GM10248 (cell line): ENCODE results near the gene SCYGR5.

Experiments used
- CTCF ChIA-PET: fragments of 300-600 bp; sonication (Branson Sonifier 250); formaldehyde crosslinking; extraction: SDS; loops from one replicate; lab custom pipeline; 2021; ENCODE audit warnings: antibody characterized with exemption; lab: Yijun Ruan, JAX
- POLR2A ChIA-PET: fragments of 350-650 bp; sonication (Branson Sonifier 250); formaldehyde crosslinking; extraction: SDS; loops from one replicate; lab custom pipeline; 2020; ENCODE audit warnings: antibody characterized with exemption; lab: Yijun Ruan, JAX
- DNase-seq: peaks from one replicate; pipeline ENCODE4 v3.0.0; 2012; ENCODE audit errors: extremely low spot score
- TF ChIP-seq, protein P1 (sequence below): IDR thresholded peaks from 2 replicates; pipeline ENCODE4 v1.5.1; 2012; ENCODE audit warnings: mild to moderate bottlenecking, low read depth; ENCODE audit errors: extremely low read depth, missing control alignments, control extremely low read depth

SCYGR5 gene

DNA sequence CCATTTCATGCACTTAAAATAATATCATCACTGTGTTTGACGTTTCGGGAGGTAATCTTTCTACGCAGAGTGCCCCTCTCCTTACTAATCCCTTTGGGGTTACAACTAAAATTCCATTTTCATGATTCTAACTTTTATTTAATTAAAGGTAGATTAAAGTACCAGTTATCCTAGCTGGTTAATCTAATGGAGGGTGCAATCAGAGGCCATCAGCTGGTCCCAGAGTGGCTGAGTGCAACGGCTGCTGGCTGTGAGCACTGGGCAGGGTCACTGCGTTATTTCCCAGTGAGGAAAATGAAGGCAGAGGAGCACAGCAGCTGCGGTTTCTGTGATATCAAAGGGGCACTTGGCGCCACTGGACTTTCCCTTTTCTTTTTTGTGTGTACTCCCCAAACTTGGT is 37.2 kb upstream of the SCYGR5 start:
- ChIA-PET POLR2A (no interaction called here), CTCF (interaction anchor here (2.2 to 3.7 kb wide), 3 partner anchors 10 to 29 kb away, joined by 7 to 13 read pairs (median 7); no protein-coding TSS in a partner anchor)
- TF ChIP-seq, protein P1, sequence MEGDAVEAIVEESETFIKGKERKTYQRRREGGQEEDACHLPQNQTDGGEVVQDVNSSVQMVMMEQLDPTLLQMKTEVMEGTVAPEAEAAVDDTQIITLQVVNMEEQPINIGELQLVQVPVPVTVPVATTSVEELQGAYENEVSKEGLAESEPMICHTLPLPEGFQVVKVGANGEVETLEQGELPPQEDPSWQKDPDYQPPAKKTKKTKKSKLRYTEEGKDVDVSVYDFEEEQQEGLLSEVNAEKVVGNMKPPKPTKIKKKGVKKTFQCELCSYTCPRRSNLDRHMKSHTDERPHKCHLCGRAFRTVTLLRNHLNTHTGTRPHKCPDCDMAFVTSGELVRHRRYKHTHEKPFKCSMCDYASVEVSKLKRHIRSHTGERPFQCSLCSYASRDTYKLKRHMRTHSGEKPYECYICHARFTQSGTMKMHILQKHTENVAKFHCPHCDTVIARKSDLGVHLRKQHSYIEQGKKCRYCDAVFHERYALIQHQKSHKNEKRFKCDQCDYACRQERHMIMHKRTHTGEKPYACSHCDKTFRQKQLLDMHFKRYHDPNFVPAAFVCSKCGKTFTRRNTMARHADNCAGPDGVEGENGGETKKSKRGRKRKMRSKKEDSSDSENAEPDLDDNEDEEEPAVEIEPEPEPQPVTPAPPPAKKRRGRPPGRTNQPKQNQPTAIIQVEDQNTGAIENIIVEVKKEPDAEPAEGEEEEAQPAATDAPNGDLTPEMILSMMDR: no peak
- no peak for DNase-seq

DNA sequence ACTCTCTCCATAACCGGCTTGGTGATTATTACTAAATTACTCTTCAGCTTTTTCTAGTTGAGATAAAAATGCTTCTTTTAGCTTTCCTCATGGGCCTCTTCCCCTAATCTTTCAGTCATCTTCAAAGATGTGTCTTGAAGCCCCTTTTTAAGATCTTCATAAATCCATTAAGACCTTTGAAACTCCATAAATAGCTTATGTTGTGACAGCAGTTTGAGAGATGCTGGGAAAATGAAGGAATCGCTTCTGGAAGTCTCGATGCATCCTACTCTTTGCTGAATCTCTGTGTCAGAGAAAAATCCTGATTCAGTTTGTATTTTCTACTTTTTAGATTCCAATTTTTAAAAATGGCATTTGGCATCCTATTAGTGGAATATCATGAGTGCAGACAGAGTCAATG is 36.3 kb upstream of the SCYGR5 start:
- POLR2A ChIA-PET: no interaction called here

DNA sequence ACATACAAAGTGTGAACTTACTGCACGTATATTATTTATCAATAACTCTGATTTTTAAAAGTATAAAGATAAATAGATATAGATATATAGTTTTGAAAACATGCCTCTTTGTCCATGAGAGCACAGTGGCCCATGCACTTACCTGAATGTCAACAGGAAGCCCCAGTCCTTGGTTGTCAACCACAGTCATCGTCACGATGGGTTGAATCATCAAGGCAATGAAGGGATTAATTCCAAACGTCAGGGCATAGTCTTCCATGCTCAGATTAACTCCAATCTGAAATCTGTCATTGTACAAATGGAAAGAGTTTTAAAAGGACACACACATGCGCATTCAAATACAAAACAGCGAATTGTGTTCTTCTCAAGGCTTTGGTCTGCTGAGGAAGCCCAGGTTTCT is 33.8 kb upstream of the SCYGR5 start:
- TF ChIP-seq, protein P1: no peak
- DNase-seq: no peak
- CTCF ChIA-PET: interaction anchor here (1.3 to 2.4 kb wide), 3 partner anchors 13 to 133 kb away, joined by 3 to 10 read pairs (median 4); no protein-coding TSS in a partner anchor

More for the DNA sequence above, 36.3 kb upstream of the SCYGR5 start:
- no peak for DNase-seq
- CTCF ChIA-PET: interaction anchor here (0.7 to 2.4 kb wide), 4 partner anchors 9 to 28 kb away, joined by 3 to 10 read pairs (median 3); no protein-coding TSS in a partner anchor
- TF ChIP-seq, protein P1: no peak

DNA sequence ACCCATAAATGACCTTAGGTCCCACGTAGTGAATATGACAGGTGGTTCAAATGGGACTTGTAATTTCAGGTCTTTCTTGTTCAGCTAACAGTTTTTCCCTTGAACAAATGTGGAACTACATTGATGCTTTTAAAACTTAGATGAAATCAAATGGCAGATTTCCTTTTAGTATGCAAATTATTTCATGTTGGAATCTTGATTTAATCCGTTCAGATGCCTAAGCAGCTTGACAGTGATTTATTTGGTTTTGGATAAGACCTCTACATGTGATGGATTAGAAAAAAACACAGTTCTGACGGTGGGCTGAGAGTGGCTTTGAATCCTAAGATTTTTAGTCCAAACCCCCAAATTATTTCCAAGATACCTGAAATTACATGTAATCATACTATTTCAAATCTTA is 32.4 kb upstream of the SCYGR5 start:
- ChIA-PET POLR2A (no interaction called here), CTCF (interaction anchor here (1.2 kb wide), 3 partner anchors 16 to 132 kb away, joined by 3 read pairs; no protein-coding TSS in a partner anchor)
- TF ChIP-seq, protein P1: no peak
- DNase-seq: no peak

More for the DNA sequence above, 33.8 kb upstream of the SCYGR5 start:
- POLR2A ChIA-PET: no interaction called here

DNA sequence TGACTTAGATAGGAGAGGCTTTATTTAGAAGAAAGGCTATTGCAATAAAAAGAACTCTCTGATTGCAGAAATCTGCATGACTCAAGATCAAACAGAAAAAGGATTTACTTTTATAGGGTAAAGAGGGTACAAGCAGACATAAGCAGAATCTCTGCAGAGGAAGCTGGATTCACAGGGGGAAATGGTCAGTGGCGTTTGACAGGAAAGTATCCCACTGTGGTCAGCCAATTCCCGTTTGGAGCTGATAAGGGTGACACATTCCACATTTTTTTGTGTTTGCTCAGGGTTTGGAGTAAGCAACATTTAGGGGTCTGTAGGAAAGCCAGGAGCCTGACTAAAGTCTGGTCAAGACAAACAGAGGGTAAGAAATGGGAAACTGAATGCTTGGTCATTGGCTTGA is 23.9 kb upstream of the SCYGR5 start:
- no peak for DNase-seq
- ChIA-PET CTCF (interaction anchor here (1.0 kb wide), 1 partner anchor 15 kb away, joined by 3 read pairs; no protein-coding TSS in a partner anchor), POLR2A (no interaction called here)
- TF ChIP-seq, protein P1: no peak

DNA sequence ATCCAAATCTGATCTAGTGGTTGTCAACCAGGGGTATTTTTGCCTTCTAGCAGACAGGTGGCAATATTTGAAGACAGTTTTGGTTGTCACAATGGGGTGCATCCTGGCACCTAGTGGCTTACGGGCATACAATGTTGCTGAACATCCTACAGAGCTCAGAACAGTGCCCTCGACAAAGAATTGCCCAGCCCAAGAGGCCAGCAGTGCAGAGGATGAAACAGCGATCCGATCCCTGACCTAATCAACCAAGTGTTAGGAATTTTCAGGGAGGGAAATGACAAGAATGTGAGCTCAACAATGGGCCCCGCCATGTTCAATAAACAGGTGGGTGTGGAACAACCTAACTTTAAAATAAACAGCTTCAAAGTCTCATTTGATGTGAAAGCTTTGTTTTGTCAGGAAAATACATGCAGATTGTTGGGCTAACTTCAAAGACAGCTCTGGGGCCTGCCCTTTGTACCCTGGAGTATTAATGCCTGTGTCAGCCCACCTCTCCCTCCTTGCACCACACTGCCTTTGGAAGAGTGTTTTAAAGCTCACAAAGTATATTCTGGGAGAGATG is 22.5 kb upstream of the SCYGR5 start:
- TF ChIP-seq, protein P1: peak; percentile 5
- CTCF ChIA-PET: interaction anchor here (0.7 to 4.0 kb wide), 5 partner anchors 9 to 122 kb away, joined by 3 to 40 read pairs (median 5); no protein-coding TSS in a partner anchor
- POLR2A ChIA-PET: no interaction called here

More for the DNA sequence above, 22.5 kb upstream of the SCYGR5 start:
- DNase-seq: no peak
